ENCODE data around the gene ZNF503. TPM values are rescaled to one million over a fixed set of nuclear protein-coding genes. Genes with fewer than 3 reads are reported as not detected.

The ZNF503 gene
- total and polyA plus RNA-seq, 2 of the 8 experiments (the other 6 are each of a cell fraction or from before 2014, with no cell fraction given): 0.03 to 0.13 TPM

DNA sequence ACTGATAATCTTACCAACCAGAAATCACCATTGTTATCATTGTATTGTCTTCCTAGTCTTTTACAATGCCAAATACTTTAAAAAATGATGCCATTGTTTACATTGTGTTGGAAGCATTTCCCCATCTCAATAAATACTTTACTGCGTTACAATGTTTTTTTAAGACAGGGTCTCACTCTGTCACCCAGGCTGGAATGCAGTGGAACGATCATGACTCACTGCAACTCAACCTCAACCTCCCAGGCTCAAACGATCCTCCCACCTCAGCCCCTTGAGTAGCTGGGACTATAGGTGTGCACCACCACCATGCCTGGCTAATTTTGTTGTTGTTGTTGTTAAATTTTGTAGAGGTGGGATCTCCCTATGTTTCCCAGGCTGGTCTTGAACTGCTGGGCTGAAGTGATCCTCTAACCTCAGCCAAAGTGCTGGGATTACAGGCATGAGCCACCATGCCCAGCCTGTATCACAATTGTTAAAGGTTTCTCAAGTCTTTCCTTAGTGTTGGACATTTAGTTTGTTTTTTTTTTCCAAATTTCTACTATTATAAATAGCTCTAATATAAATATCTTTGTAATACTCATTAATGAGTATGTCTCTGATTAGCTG lies 43.3 kb upstream of the ZNF503 start:
- ChIA-PET POLR2A (ENCODE audit: partially characterized antibody) (no interaction called here), CTCF (ENCODE audit: partially characterized antibody) (interaction anchor here (0.6 to 0.7 kb wide), 2 partner anchors 88 to 150 kb away, joined by 3 read pairs; no protein-coding TSS in a partner anchor)
- Histone ChIP-seq H2BK120ac (replicated peaks; ENCODE audit: low read depth, low read length) (no peak overlapping the region), H3K27me3 (replicated peaks in 1 of 4; ENCODE audit: control insufficient read depth in 3 of 4, extremely low read depth in 1 of 4, insufficient read depth in 3 of 4, low read length in 3 of 4) (peaks cover 0 to 4% (median 0%) of the 10 kb centered on the region in 4 experiments; a peak in 3 of 7 replicates), H3K23ac (ENCODE audit: insufficient read length) (no peak overlapping the region), H3K4me1 (replicated peaks in 1 of 4; ENCODE audit: control insufficient read depth in 3 of 4, insufficient read depth in 4 of 4, low read length in 3 of 4) (peaks cover 3 to 4% (median 4%) of the 10 kb centered on the region in 4 experiments; a peak in 6 of 7 replicates), H3K79me2 (ENCODE audit: control insufficient read depth in 1 of 2, insufficient read depth in 2 of 2, low read length in 2 of 2) (no peaks in the 10 kb centered on the region), H4K91ac (replicated peaks; ENCODE audit: insufficient read length, low read length) (no peak overlapping the region), H3K79me1 (ENCODE audit: low read depth, low read length) (no peaks in the 10 kb centered on the region), H2AK5ac (ENCODE audit: low read depth, low read length) (no peak overlapping the region), H2BK20ac (ENCODE audit: low read length) (no peak overlapping the region), H3K4ac (replicated peaks; ENCODE audit: insufficient read length, low read depth, low read length) (no peak overlapping the region), H3K4me3 (ENCODE audit: extremely low read depth in 1 of 4, insufficient read depth in 2 of 4, low read depth in 3 of 4, low read length in 4 of 4) (no peak overlapping the region), H2AFZ (ENCODE audit: low read length) (no peak overlapping the region), H3K9ac (replicated peaks in 1 of 4; ENCODE audit: extremely low read depth in 1 of 4, low read depth in 3 of 4, low read length in 3 of 4) (no peak overlapping the region), H3K18ac (ENCODE audit: extremely low read depth, low read length) (no peak overlapping the region), H2BK15ac (ENCODE audit: low read length) (no peak overlapping the region), H3K23me2 (ENCODE audit: low read depth, low read length) (no peaks in the 10 kb centered on the region), H4K20me1 (replicated peaks in 1 of 2; ENCODE audit: control insufficient read depth in 1 of 2, insufficient read depth in 2 of 2, low read length in 2 of 2) (no peaks in the 10 kb centered on the region), H3K14ac (ENCODE audit: insufficient read length) (no peak overlapping the region), H4K5ac (ENCODE audit: insufficient read length, low read depth, low read length) (no peak overlapping the region), H3K56ac (replicated peaks; ENCODE audit: insufficient read length, low read depth, low read length) (no peak overlapping the region), H2BK5ac (ENCODE audit: low read depth, low read length) (no peak overlapping the region), H3K36me3 (ENCODE audit: control insufficient read depth in 2 of 4, insufficient read depth in 4 of 4, low read length in 3 of 4) (no peaks in the 10 kb centered on the region), H3K9me3 (ENCODE audit: insufficient read depth in 2 of 2, low read depth in 1 of 2, low read length in 1 of 2) (peaks cover 6 to 8% of the 10 kb centered on the region in 2 experiments; a peak in 2 of 4 replicates), H4K8ac (ENCODE audit: extremely low read depth, insufficient read depth, low read length) (no peak overlapping the region), H3K27ac (ENCODE audit: low read depth, low read length) (no peak overlapping the region), H2BK12ac (ENCODE audit: low read depth, low read length) (no peak overlapping the region; the same call in 1 of the 2 replicates), H3K4me2 (ENCODE audit: insufficient read depth in 1 of 2, low read depth in 2 of 2, low read length in 2 of 2) (no peak overlapping the region)
- TF ChIP-seq GABPA (IDR thresholded peaks at IDR 0.05; ENCODE audit: borderline replicate concordance, insufficient read depth, low read length): no peak
- TF ChIP-seq HDAC2 (IDR thresholded peaks at IDR 0.05; ENCODE audit: borderline replicate concordance in 1 of 2, low read depth in 2 of 2, low read length in 2 of 2): no peak
- TF ChIP-seq JUND (IDR thresholded peaks at IDR 0.05; ENCODE audit: low read length): no peak
- TF ChIP-seq SUZ12 (IDR thresholded peaks at IDR 0.05; ENCODE audit: low read length): no peak
- TF ChIP-seq ZNF274 (IDR thresholded peaks at IDR 0.05; ENCODE audit: borderline replicate concordance, extremely low read depth, low read length): no peak
- no peak for TF ChIP-seq KDM1A (IDR thresholded peaks at IDR 0.05; ENCODE audit: borderline replicate concordance, low read length)
- no peak for TF ChIP-seq GTF2F1 (IDR thresholded peaks at IDR 0.05; ENCODE audit: borderline replicate concordance, low read depth, low read length)
- DNase-seq (ENCODE audit: low read depth in 1 of 2, low spot score in 2 of 2) (no peak), FAIRE-seq (no peak)
- WGBS, 2 experiments (ENCODE audit: extremely low coverage in 1 of 2, insufficient coverage in 1 of 2, insufficient read length in 1 of 2, insufficient replicate concordance in 2 of 2, low coverage in 1 of 2, low lambda C conversion rate in 2 of 2, missing lambda C conversion rate in 1 of 2): 77% methylated on average over 3 of the region's 3 CpGs; no CpG with 5 or more reads in 1 of the 2 experiments
